Measurements from ENCODE around the gene GPR139. TPM values are rescaled to one million over a fixed set of nuclear protein-coding genes. Genes with fewer than 3 reads are reported as not detected.

Gene GPR139
- total RNA-seq = not detected
- polyA plus RNA-seq = not detected

- no peak for DNase-seq
- Mint-ChIP-seq H3K4me3 (no peak within 1 kb of the TSS), H3K36me3 (no peaks in the 10 kb centered on the region), H3K9me3 (peaks cover 0 to 14% (median 0%) of the 10 kb centered on the region in 7 donors), H3K27ac (no peak within 1 kb of the TSS), H3K27me3 (peaks cover 11% of the 10 kb centered on the region), H3K4me1 (no peaks in the 10 kb centered on the region)
- H3K36me3 ChIP-seq (ENCODE audit: control insufficient read depth, insufficient read depth, low read length) = no peaks in the 10 kb centered on the region
- H3K9me3 ChIP-seq (ENCODE audit: control insufficient read depth in 2 of 2, low read length in 2 of 2) = peaks cover 0 to 1% of the 10 kb centered on the region in 2 experiments
- H3K27ac ChIP-seq (ENCODE audit: insufficient read depth, low read length, poor library complexity, severe bottlenecking) = no peak within 1 kb of the TSS
- ATAC-seq (ENCODE audit: low read depth in 2 of 2) = no peak
- H3K4me3 ChIP-seq (ENCODE audit: low read depth, low read length) = no peak within 1 kb of the TSS
- no peaks in the 10 kb centered on the region for H3K4me1 ChIP-seq (ENCODE audit: control insufficient read depth, insufficient read depth, low read length, poor library complexity, severe bottlenecking)
- no peaks in the 10 kb centered on the region for H3K27me3 ChIP-seq (ENCODE audit: control insufficient read depth, insufficient read depth, low read length)
These were observed at the start of gene GPR139 for GRCh38 chr16:20073203-20074098. Gene GPR139, minus strand, starts transcription at chr16:20073890. Its CDS starts 274 bp downstream, at chr16:20073616.

GRCh38 chr16:20122011-20122410 lies 48.3 kb upstream of the GPR139 start:
- Histone ChIP-seq H3K27ac (ENCODE audit: insufficient read depth, low read length, poor library complexity, severe bottlenecking) (no peak overlapping the region), H3K4me3 (ENCODE audit: low read depth, low read length) (no peak overlapping the region), H3K27me3 (ENCODE audit: control insufficient read depth, insufficient read depth, low read length) (no peaks in the 10 kb centered on the region), H3K4me1 (ENCODE audit: control insufficient read depth, insufficient read depth, low read length, poor library complexity, severe bottlenecking) (no peaks in the 10 kb centered on the region), H3K9me3 (ENCODE audit: control insufficient read depth in 2 of 2, low read length in 2 of 2) (peaks cover 2 to 5% of the 10 kb centered on the region in 2 experiments), H3K36me3 (ENCODE audit: control insufficient read depth, insufficient read depth, low read length) (no peaks in the 10 kb centered on the region)
- Mint-ChIP-seq H3K9me3 (peaks cover 0 to 27% (median 7%) of the 10 kb centered on the region in 7 donors), H3K4me3 (no peak overlapping the region), H3K36me3 (no peaks in the 10 kb centered on the region), H3K27me3 (peaks cover 4% of the 10 kb centered on the region), H3K27ac (no peak overlapping the region), H3K4me1 (no peaks in the 10 kb centered on the region)
- DNase-seq = no peak
- ATAC-seq (ENCODE audit: low read depth in 2 of 2) = no peak

GRCh38 chr16:20114356-20114755 lies 40.7 kb upstream of the GPR139 start:
- Histone ChIP-seq H3K4me3 (ENCODE audit: low read depth, low read length) (no peak overlapping the region), H3K9me3 (ENCODE audit: control insufficient read depth in 2 of 2, low read length in 2 of 2) (peaks cover 0 to 1% of the 10 kb centered on the region in 2 experiments), H3K4me1 (ENCODE audit: control insufficient read depth, insufficient read depth, low read length, poor library complexity, severe bottlenecking) (no peaks in the 10 kb centered on the region), H3K36me3 (ENCODE audit: control insufficient read depth, insufficient read depth, low read length) (no peaks in the 10 kb centered on the region), H3K27me3 (ENCODE audit: control insufficient read depth, insufficient read depth, low read length) (no peaks in the 10 kb centered on the region), H3K27ac (ENCODE audit: insufficient read depth, low read length, poor library complexity, severe bottlenecking) (no peak overlapping the region)
- H3K4me1 Mint-ChIP-seq = no peaks in the 10 kb centered on the region
- H3K27me3 Mint-ChIP-seq = peaks cover 4% of the 10 kb centered on the region
- peaks cover 0 to 6% (median 1%) of the 10 kb centered on the region in 7 donors for H3K9me3 Mint-ChIP-seq
- DNase-seq = no peak
- no peak for ATAC-seq (ENCODE audit: low read depth in 2 of 2)
- no peak overlapping the region for H3K4me3 Mint-ChIP-seq
- H3K36me3 Mint-ChIP-seq = no peaks in the 10 kb centered on the region
- H3K27ac Mint-ChIP-seq = no peak overlapping the region

GRCh38 chr16:20111143-20111542 lies 37.5 kb upstream of the GPR139 start:
- no peaks in the 10 kb centered on the region for H3K36me3 ChIP-seq (ENCODE audit: control insufficient read depth, insufficient read depth, low read length)
- no peak overlapping the region for H3K27ac ChIP-seq (ENCODE audit: insufficient read depth, low read length, poor library complexity, severe bottlenecking)
- no peak overlapping the region for H3K27ac Mint-ChIP-seq
- H3K27me3 ChIP-seq (ENCODE audit: control insufficient read depth, insufficient read depth, low read length) = no peaks in the 10 kb centered on the region
- no peaks in the 10 kb centered on the region for H3K4me1 ChIP-seq (ENCODE audit: control insufficient read depth, insufficient read depth, low read length, poor library complexity, severe bottlenecking)
- DNase-seq = no peak
- no peak for ATAC-seq (ENCODE audit: low read depth in 2 of 2)
- no peak overlapping the region for H3K4me3 Mint-ChIP-seq
- no peak overlapping the region for H3K4me3 ChIP-seq (ENCODE audit: low read depth, low read length)
- H3K4me1 Mint-ChIP-seq = no peaks in the 10 kb centered on the region
- H3K9me3 Mint-ChIP-seq = peaks cover 0 to 3% (median 0%) of the 10 kb centered on the region in 7 donors
- no peaks in the 10 kb centered on the region for H3K36me3 Mint-ChIP-seq
- peaks cover 0 to 1% of the 10 kb centered on the region in 2 experiments for H3K9me3 ChIP-seq (ENCODE audit: control insufficient read depth in 2 of 2, low read length in 2 of 2)
- no peaks in the 10 kb centered on the region for H3K27me3 Mint-ChIP-seq

GRCh38 chr16:20107083-20107482 lies 33.4 kb upstream of the GPR139 start:
- H3K4me3 ChIP-seq (ENCODE audit: low read depth, low read length) = no peak overlapping the region
- no peak for ATAC-seq (ENCODE audit: low read depth in 2 of 2)
- no peaks in the 10 kb centered on the region for H3K27me3 Mint-ChIP-seq
- H3K4me1 Mint-ChIP-seq = no peaks in the 10 kb centered on the region
- no peak for DNase-seq
- no peaks in the 10 kb centered on the region for H3K27me3 ChIP-seq (ENCODE audit: control insufficient read depth, insufficient read depth, low read length)
- no peak overlapping the region for H3K4me3 Mint-ChIP-seq
- H3K4me1 ChIP-seq (ENCODE audit: control insufficient read depth, insufficient read depth, low read length, poor library complexity, severe bottlenecking) = no peaks in the 10 kb centered on the region
- no peaks in the 10 kb centered on the region for H3K36me3 ChIP-seq (ENCODE audit: control insufficient read depth, insufficient read depth, low read length)
- H3K27ac Mint-ChIP-seq = no peak overlapping the region
- no peak overlapping the region for H3K27ac ChIP-seq (ENCODE audit: insufficient read depth, low read length, poor library complexity, severe bottlenecking)
- H3K36me3 Mint-ChIP-seq = no peaks in the 10 kb centered on the region
- peaks cover 0 to under 1% of the 10 kb centered on the region in 2 experiments for H3K9me3 ChIP-seq (ENCODE audit: control insufficient read depth in 2 of 2, low read length in 2 of 2)
- peaks cover 0 to 6% (median 1%) of the 10 kb centered on the region in 7 donors for H3K9me3 Mint-ChIP-seq

- no peaks in the 10 kb centered on the region for H3K36me3 ChIP-seq (ENCODE audit: control insufficient read depth, insufficient read depth, low read length)
- ATAC-seq (ENCODE audit: low read depth in 2 of 2) = no peak
- Mint-ChIP-seq H3K36me3 (no peaks in the 10 kb centered on the region), H3K27ac (no peak overlapping the region), H3K27me3 (no peaks in the 10 kb centered on the region), H3K4me3 (no peak overlapping the region), H3K9me3 (peaks cover 0 to 6% (median 1%) of the 10 kb centered on the region in 7 donors), H3K4me1 (no peaks in the 10 kb centered on the region)
- H3K27me3 ChIP-seq (ENCODE audit: control insufficient read depth, insufficient read depth, low read length) = no peaks in the 10 kb centered on the region
- H3K4me3 ChIP-seq (ENCODE audit: low read depth, low read length) = no peak overlapping the region
- no peak overlapping the region for H3K27ac ChIP-seq (ENCODE audit: insufficient read depth, low read length, poor library complexity, severe bottlenecking)
- no peaks in the 10 kb centered on the region for H3K9me3 ChIP-seq (ENCODE audit: control insufficient read depth in 2 of 2, low read length in 2 of 2)
- no peak for DNase-seq
- no peaks in the 10 kb centered on the region for H3K4me1 ChIP-seq (ENCODE audit: control insufficient read depth, insufficient read depth, low read length, poor library complexity, severe bottlenecking)
These were observed 31.0 kb upstream of the GPR139 start for GRCh38 chr16:20104563-20105183.

GRCh38 chr16:20102521-20102920 lies 28.8 kb upstream of the GPR139 start:
- Mint-ChIP-seq H3K27me3 (no peaks in the 10 kb centered on the region), H3K27ac (no peak overlapping the region), H3K4me1 (no peaks in the 10 kb centered on the region), H3K9me3 (peaks cover 0 to 5% (median 0%) of the 10 kb centered on the region in 7 donors), H3K4me3 (no peak overlapping the region), H3K36me3 (no peaks in the 10 kb centered on the region)
- H3K4me1 ChIP-seq (ENCODE audit: control insufficient read depth, insufficient read depth, low read length, poor library complexity, severe bottlenecking) = no peaks in the 10 kb centered on the region
- H3K36me3 ChIP-seq (ENCODE audit: control insufficient read depth, insufficient read depth, low read length) = no peaks in the 10 kb centered on the region
- DNase-seq (no peak), ATAC-seq (ENCODE audit: low read depth in 2 of 2) (no peak)
- H3K4me3 ChIP-seq (ENCODE audit: low read depth, low read length) = no peak overlapping the region
- H3K27me3 ChIP-seq (ENCODE audit: control insufficient read depth, insufficient read depth, low read length) = no peaks in the 10 kb centered on the region
- H3K27ac ChIP-seq (ENCODE audit: insufficient read depth, low read length, poor library complexity, severe bottlenecking) = no peak overlapping the region
- no peaks in the 10 kb centered on the region for H3K9me3 ChIP-seq (ENCODE audit: control insufficient read depth in 2 of 2, low read length in 2 of 2)
